ENCODE data around the gene TBC1D1.

Gene TBC1D1

GRCh38 chr4:38107818-38108217 lies 216.9 kb downstream of the TBC1D1 start:
- DNase-seq = no peak

GRCh38 chr4:38109370-38109769 lies 218.5 kb downstream of the TBC1D1 start:
- no peak for DNase-seq

GRCh38 chr4:38109896-38110295 lies 219.0 kb downstream of the TBC1D1 start:
- DNase-seq = no peak

DNA sequence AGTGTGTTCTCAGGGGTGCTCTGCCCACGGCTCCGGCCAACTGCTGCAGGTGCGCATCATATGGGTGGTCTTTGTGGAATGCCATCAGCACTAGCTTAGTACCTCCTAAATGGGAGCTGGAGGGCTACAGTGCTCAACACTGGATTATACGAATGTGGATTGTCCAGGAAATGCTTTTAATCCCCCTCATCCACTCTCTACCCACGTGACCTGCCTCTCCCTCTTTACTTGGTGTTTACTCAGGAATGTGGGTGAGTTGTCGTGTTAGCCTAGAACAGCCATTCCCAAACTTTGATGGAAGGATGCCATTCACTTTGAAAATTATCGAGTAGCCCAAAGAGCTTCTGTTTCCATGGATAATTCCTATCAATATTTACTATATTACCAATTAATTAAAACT lies 220.1 kb downstream of the TBC1D1 start:
- no peak for DNase-seq

- no peak for DNase-seq
Measured at GRCh38 chr4:38111717-38112116, 220.8 kb downstream of the TBC1D1 start.

DNA sequence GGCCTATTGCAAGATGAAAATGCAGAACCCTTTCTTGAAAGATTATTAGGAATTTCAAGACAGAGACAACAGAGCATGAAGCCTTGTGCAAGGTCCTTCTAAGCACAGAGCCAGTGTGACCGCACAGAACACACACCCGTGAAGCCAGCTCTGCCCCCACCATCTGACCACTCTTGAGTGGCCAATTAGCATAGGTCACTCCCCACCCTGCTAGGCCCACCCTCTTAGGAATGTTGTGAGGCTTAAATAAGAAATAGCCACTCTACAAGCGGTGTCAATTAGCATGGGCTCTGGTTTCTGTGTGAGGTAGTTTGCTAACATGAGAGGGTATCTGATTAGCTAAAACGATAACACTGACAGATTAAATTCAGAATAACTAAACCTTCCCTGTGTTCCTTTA lies 222.2 kb downstream of the TBC1D1 start:
- no peak for DNase-seq

DNA sequence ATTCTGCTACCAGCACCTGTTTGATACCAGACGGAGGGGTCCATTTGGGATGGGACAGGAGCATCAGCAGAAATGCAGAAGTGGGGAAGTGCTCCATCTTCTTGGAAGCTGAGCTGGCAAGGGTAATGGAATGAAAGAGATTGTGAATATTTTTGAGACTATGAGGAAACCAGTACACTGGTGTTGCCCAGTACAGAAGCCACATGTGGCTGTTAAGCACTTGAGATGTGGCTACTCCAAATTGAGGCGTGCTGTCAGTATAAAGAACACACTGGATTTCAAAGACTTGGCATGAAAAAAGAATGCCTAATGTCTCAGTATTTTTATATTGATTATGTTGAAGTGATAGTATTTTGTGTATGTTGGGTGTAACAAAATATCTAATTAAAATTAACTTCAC lies 222.7 kb downstream of the TBC1D1 start:
- DNase-seq = no peak

DNA sequence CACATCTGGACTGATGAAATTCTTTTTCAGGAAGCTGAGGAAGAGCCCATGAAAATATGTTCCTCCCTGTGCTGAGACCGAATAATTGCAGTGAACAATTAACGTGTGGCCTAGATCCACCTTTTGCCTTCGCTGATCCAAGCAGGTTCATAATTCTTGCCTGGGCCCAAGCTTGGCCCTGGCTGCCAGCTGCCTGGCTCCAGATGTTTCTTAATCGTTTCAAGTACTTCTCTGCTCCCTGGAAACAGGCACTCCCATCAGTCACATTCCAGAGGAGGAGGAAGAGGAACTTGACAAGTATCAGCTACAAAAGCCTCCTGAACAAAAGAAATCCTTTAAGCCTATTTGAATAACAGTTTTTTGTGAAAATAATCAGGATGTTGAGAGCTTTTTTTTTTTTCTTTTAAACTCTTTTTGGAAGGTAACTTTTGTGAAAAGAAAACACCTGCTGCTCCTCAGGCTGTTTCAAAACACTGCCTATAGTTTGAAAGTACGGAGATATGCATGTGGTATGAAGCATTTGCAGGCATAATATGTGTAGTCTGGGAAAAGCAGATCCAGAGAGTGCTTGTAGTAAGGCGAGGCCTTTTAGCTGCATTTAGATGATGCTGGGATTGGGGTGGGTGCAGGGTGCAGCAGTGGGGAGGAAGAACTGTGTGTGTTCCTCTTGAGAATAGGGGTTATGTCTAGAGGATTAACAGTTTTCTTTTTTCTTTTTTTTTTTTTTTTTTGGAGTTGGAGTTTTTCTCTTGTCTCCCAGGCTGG lies 223.7 kb downstream of the TBC1D1 start:
- no peak for DNase-seq

DNA sequence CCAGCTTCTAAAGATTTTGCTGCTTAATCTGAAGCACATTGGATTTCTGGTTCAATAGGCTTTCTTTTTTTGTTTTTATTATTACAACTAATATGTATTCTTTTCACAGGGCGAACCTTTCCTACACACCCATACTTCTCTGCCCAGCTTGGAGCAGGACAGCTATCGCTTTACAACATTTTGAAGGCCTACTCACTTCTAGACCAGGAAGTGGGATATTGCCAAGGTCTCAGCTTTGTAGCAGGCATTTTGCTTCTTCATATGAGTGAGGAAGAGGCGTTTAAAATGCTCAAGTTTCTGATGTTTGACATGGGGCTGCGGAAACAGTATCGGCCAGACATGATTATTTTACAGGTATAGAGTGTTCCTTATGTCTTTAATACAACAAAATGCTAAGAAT lies 224.7 kb downstream of the TBC1D1 start:
- no peak for DNase-seq

DNA sequence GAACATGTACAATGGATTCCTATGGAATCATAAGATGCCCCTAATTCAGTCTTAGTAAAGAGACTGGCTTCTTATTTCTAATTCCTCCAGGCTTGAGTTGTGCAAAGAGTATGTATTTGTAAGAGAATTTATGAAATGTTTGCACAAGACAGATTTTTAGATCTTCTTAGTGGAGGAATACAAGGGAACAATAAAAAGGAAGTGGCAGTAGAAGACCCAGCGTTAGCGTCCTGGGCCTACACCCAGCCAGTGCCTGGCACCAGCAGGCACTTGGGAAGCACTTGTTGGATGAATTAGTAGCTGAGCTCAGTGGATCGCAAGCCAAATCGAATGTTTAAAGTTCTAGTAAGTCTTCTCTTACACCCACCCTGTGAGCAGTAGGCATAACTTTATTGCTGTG lies 226.7 kb downstream of the TBC1D1 start:
- no peak for DNase-seq

- DNase-seq = no peak
Measured at GRCh38 chr4:38119668-38120385, 228.9 kb downstream of the TBC1D1 start.

GRCh38 chr4:38120772-38121171 lies 229.9 kb downstream of the TBC1D1 start:
- DNase-seq = no peak

- DNase-seq = no peak
Measured at GRCh38 chr4:38122060-38122459, 231.2 kb downstream of the TBC1D1 start.

DNA sequence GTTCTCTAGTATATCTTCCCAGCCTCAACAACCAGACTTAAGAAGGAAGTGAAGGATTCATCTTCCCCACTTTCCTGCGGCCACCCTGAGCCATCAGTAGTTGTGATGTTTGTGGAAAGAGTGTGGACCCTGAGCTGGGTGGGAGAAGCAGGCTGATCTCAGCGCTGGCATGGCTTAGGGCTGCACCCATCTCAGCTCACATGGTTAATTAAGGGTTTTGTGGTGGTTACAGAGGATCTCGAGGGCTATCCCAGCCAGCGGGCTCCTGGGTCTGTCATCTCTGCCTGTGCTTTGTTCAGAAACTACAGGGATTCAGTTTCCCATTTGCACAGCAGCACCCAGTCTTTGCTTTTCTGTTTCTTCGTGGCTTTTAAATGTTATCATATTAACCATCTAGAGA lies 232.7 kb downstream of the TBC1D1 start:
- no peak for DNase-seq

DNA sequence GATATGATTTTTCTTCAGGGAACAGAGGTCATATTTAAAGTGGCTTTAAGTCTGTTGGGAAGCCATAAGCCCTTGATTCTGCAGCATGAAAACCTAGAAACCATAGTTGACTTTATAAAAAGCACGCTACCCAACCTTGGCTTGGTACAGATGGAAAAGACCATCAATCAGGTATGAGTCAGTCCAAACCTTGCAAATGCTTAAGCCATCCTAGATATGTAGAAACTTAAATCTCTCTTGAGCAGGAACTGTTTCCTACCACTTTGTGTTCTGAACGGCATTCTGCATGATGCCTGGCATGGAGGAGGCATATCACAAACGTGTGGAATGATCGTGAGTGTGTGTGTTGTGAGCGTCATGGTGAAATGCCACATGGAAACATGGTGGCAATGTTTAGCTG lies 234.1 kb downstream of the TBC1D1 start:
- DNase-seq = no peak

DNA sequence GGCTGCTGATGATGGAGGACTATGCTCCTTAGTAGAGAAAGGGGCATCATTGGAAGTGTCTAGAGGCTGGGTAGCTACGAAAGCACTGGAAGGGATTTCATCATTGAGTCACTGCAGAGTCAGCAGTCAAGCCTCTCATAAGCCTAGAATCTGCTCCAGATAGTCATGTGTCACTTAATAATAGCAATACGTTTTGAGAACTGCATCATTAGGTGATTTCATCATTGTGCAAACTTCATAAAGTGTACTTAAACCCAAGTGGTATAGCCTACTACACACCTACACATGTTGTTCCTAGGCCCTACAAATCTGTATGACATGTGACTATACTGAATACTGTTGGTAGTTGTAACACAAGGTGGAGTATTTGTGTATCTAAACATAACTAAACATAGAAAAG lies 234.9 kb downstream of the TBC1D1 start:
- DNase-seq = no peak

- DNase-seq = no peak
Measured at GRCh38 chr4:38128478-38129459, 237.9 kb downstream of the TBC1D1 start.

- no peak for DNase-seq
Measured at GRCh38 chr4:38129460-38130227, 238.8 kb downstream of the TBC1D1 start.

- DNase-seq = no peak
Measured at GRCh38 chr4:38130884-38131283, 240.0 kb downstream of the TBC1D1 start.

DNA sequence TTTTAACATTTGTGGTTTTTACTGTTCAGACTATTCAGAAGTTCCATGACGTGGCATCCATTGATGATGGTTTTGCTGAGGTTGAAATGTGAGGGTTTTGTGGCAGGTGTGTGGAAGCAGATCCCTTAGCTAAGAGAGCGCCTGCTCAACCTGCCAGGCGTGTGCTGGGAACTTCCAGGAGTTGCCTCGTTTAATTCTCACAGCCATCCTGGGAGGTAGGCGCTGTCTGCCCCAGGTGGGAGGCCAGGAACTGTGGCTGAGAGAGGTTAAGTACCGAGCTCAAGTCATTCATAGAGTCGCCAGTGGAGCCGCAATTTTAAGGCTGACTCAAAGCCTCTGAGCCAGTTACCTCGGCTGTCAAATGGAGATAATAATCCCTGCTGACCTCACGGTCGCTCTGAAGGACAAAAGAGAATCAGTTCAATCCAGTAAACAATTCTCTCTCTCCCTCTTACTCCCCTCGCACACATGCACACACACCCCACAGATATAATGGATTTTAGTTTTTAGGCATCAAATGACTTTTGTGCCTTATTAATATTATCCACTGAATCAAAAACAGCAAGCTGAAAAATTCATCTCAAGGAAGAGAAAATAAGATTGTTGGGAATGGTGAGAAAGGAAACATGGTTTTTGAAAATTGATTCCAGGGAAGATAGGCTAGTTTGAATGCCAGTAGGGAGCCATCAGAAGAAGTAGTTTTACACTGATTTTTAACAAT lies 240.6 kb downstream of the TBC1D1 start:
- no peak for DNase-seq

- no peak for DNase-seq
Measured at GRCh38 chr4:38132107-38132673, 241.3 kb downstream of the TBC1D1 start.
